GM20000 (cell line): ENCODE data around the gene PARD6B.

Experiments
- DNase-seq: peaks from one replicate; pipeline ENCODE4 v3.0.0; 2012; ENCODE audit warnings: low spot score
- CTCF ChIP-seq: IDR thresholded peaks from 2 replicates; pipeline ENCODE4 v1.5.1; 2012; ENCODE audit warnings: mild to moderate bottlenecking, control low read depth; ENCODE audit errors: extremely low read depth, missing control alignments

Gene PARD6B

GRCh38 chr20:50689864-50690649, 41.3 kb upstream of the PARD6B start:
- no peak for DNase-seq
- no peak for TF ChIP-seq CTCF

- DNase-seq = no peak
- TF ChIP-seq CTCF = no peak
Observed at GRCh38 chr20:50690650-50691572, 40.5 kb upstream of the PARD6B start, which contains the start of gene RIPOR3. RIPOR3 (minus strand) TSS chr20:50691542; CDS start chr20:50691128, 414 bp downstream.

- DNase-seq = no peak
- no peak for TF ChIP-seq CTCF
Observed at GRCh38 chr20:50691573-50692551, 39.5 kb upstream of the PARD6B start.

GRCh38 chr20:50692552-50692933, 38.8 kb upstream of the PARD6B start:
- TF ChIP-seq CTCF = no peak
- DNase-seq = no peak

GRCh38 chr20:50693001-50693400, 38.4 kb upstream of the PARD6B start:
- TF ChIP-seq CTCF = no peak

GRCh38 chr20:50694379-50695134, 36.8 kb upstream of the PARD6B start:
- no peak for TF ChIP-seq CTCF

More at GRCh38 chr20:50693001-50693400, 38.4 kb upstream of the PARD6B start:
- no peak for DNase-seq

More at GRCh38 chr20:50694379-50695134, 36.8 kb upstream of the PARD6B start:
- DNase-seq = no peak
